H1 (cell line): ENCODE results near the gene MORN4. TPM values are rescaled to one million over a fixed set of nuclear protein-coding genes. Genes with fewer than 3 reads are reported as not detected.

Source experiments
- CHD2 ChIP-seq: IDR thresholded peaks from 2 replicates; pipeline ENCODE4 v1.6.1; 2012; ENCODE audit warnings: low read length, improper control_type of control experiment
- CTBP2 ChIP-seq: IDR thresholded peaks from 2 replicates; pipeline ENCODE4 v1.7.0; 2011; ENCODE audit warnings: borderline replicate concordance, mild to moderate bottlenecking, moderate library complexity, mixed read lengths, low read length; ENCODE audit not compliant: insufficient read depth, insufficient read length
- GTF2F1 ChIP-seq: IDR thresholded peaks from 2 replicates; pipeline ENCODE4 v1.6.1; 2012; ENCODE audit warnings: low read depth, low read length, improper control_type of control experiment, borderline replicate concordance
- PHF8 ChIP-seq: fragments of 200-600 bp; sonication (generic); conservative IDR thresholded peaks from 2 replicates; pipeline ENCODE4 v1.7.1; 2012; ENCODE audit warnings: low read depth, mild to moderate bottlenecking, inconsistent platforms, low read length, moderate library complexity
- RBBP5 ChIP-seq: IDR thresholded peaks from 2 replicates; pipeline ENCODE4 v1.7.1; 2012; ENCODE audit warnings: low read depth, mild to moderate bottlenecking, inconsistent platforms, low read length, moderate library complexity, borderline replicate concordance
- RXRA ChIP-seq: IDR thresholded peaks from 2 replicates; pipeline ENCODE4 v1.6.1; 2011; ENCODE audit warnings: low read depth, mild to moderate bottlenecking, low read length, moderate library complexity; ENCODE audit not compliant: insufficient read depth
- SAP30 ChIP-seq: fragments of 300-600 bp; sonication (generic); IDR thresholded peaks from 2 replicates; pipeline ENCODE4 v1.7.1; 2012; ENCODE audit warnings: low read length, moderate library complexity, mild to moderate bottlenecking, inconsistent platforms; ENCODE audit not compliant: insufficient read depth, insufficient replicate concordance
- SIRT6 ChIP-seq: IDR thresholded peaks from one replicate; pipeline ENCODE4 v1.7.1; 2012; ENCODE audit warnings: low read length, inconsistent platforms
- TAF7 ChIP-seq: optimal IDR thresholded peaks from 2 replicates; pipeline ENCODE3; 2011; ENCODE audit warnings: low read depth, mild to moderate bottlenecking, inconsistent platforms, low read length, moderate library complexity, borderline replicate concordance
- TCF12 ChIP-seq: IDR thresholded peaks from 2 replicates; pipeline ENCODE4 v1.6.1; 2011; ENCODE audit warnings: low read depth, mild to moderate bottlenecking, low read length
- polyA plus RNA-seq, 7 experiments: library from polyadenylated mRNA; depleted of rRNA in 3 of 7; stranded (reverse) in 5 of 7; unstranded in 2 of 7; fragments of >200 nt in 5 of 7; fragments of 200-250 nt in 2 of 7; gene quantifications; 1 replicate in 5 of 7; 2 replicates in 1 of 7; 4 replicates in 1 of 7; pipeline versions ENCODE4 v1.2.1 to v1.2.3, GENCODE V29; 2011 to 2013; ENCODE audit warnings: missing spikeins in 2 of 7, mixed read lengths in 2 of 7
- total RNA-seq: library from RNA; stranded (reverse); fragmentation: NEBNext Ultra II Directional; extraction: Animal tissue kit (Norgen Biotek cat#: 25700); gene quantifications from 2 replicates; pipeline ENCODE4 v1.2.1, GENCODE V29; 2021
- TF ChIP-seq, protein P1 (sequence below): fragments of 300-600 bp; sonication (generic); IDR thresholded peaks from 2 replicates; pipeline ENCODE4 v1.7.1; 2012; ENCODE audit warnings: low read length, moderate library complexity, mild to moderate bottlenecking, inconsistent platforms; ENCODE audit not compliant: insufficient replicate concordance

The MORN4 gene
- total and polyA plus RNA-seq, 2 of the 8 experiments (the other 6 are each of a cell fraction or from before 2014, with no cell fraction given), result 13.6 to 22.0 TPM

DNA sequence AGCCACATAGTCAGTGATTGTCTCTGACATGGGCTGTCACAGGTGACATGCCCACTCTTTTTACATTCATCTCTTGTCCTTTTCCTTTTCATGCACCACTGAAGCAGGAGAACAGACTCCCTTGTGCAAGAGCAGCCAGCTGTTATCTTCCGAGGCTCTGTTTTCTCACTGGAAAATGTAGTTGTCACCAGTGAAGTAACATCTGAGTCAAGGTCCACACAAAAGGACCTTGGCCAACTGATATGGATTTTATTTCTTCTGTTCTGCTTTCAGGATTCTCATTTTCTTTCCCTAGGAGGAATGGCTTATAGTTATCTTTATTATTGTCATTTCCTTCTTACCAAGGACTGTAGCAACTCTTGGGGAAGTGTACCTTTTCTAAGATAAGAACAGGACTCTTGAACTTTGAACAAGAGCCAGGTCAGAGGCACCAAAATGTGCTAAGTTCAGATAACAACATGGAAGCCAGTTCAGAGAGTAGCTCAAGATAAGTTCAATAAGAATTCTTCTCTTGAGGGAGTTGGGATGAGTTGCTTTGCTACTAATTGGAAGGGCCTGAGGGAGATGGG, 31.1 kb upstream of the MORN4 start (continued):
- TF ChIP-seq, protein P1, sequence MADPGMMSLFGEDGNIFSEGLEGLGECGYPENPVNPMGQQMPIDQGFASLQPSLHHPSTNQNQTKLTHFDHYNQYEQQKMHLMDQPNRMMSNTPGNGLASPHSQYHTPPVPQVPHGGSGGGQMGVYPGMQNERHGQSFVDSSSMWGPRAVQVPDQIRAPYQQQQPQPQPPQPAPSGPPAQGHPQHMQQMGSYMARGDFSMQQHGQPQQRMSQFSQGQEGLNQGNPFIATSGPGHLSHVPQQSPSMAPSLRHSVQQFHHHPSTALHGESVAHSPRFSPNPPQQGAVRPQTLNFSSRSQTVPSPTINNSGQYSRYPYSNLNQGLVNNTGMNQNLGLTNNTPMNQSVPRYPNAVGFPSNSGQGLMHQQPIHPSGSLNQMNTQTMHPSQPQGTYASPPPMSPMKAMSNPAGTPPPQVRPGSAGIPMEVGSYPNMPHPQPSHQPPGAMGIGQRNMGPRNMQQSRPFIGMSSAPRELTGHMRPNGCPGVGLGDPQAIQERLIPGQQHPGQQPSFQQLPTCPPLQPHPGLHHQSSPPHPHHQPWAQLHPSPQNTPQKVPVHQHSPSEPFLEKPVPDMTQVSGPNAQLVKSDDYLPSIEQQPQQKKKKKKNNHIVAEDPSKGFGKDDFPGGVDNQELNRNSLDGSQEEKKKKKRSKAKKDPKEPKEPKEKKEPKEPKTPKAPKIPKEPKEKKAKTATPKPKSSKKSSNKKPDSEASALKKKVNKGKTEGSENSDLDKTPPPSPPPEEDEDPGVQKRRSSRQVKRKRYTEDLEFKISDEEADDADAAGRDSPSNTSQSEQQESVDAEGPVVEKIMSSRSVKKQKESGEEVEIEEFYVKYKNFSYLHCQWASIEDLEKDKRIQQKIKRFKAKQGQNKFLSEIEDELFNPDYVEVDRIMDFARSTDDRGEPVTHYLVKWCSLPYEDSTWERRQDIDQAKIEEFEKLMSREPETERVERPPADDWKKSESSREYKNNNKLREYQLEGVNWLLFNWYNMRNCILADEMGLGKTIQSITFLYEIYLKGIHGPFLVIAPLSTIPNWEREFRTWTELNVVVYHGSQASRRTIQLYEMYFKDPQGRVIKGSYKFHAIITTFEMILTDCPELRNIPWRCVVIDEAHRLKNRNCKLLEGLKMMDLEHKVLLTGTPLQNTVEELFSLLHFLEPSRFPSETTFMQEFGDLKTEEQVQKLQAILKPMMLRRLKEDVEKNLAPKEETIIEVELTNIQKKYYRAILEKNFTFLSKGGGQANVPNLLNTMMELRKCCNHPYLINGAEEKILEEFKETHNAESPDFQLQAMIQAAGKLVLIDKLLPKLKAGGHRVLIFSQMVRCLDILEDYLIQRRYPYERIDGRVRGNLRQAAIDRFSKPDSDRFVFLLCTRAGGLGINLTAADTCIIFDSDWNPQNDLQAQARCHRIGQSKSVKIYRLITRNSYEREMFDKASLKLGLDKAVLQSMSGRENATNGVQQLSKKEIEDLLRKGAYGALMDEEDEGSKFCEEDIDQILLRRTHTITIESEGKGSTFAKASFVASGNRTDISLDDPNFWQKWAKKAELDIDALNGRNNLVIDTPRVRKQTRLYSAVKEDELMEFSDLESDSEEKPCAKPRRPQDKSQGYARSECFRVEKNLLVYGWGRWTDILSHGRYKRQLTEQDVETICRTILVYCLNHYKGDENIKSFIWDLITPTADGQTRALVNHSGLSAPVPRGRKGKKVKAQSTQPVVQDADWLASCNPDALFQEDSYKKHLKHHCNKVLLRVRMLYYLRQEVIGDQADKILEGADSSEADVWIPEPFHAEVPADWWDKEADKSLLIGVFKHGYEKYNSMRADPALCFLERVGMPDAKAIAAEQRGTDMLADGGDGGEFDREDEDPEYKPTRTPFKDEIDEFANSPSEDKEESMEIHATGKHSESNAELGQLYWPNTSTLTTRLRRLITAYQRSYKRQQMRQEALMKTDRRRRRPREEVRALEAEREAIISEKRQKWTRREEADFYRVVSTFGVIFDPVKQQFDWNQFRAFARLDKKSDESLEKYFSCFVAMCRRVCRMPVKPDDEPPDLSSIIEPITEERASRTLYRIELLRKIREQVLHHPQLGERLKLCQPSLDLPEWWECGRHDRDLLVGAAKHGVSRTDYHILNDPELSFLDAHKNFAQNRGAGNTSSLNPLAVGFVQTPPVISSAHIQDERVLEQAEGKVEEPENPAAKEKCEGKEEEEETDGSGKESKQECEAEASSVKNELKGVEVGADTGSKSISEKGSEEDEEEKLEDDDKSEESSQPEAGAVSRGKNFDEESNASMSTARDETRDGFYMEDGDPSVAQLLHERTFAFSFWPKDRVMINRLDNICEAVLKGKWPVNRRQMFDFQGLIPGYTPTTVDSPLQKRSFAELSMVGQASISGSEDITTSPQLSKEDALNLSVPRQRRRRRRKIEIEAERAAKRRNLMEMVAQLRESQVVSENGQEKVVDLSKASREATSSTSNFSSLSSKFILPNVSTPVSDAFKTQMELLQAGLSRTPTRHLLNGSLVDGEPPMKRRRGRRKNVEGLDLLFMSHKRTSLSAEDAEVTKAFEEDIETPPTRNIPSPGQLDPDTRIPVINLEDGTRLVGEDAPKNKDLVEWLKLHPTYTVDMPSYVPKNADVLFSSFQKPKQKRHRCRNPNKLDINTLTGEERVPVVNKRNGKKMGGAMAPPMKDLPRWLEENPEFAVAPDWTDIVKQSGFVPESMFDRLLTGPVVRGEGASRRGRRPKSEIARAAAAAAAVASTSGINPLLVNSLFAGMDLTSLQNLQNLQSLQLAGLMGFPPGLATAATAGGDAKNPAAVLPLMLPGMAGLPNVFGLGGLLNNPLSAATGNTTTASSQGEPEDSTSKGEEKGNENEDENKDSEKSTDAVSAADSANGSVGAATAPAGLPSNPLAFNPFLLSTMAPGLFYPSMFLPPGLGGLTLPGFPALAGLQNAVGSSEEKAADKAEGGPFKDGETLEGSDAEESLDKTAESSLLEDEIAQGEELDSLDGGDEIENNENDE, result no peak
- TF ChIP-seq SIRT6 (no peak), GTF2F1 (no peak), SAP30 (no peak), TCF12 (no peak), RXRA (no peak), TAF7 (no peak), CHD2 (no peak), CTBP2 (no peak), PHF8 (no peak), RBBP5 (no peak)
